GM18511 (cell line): Measurements from ENCODE around the gene HIBCH.
A peak's percentile ranks its signal among the peaks of the same experiment; 100 is the strongest.
"Not testable (repeated sequence)": the region's sequence is repeated elsewhere in the genome, so short reads cannot be mapped to it uniquely, and the experiment has no call there.

ENCODE experiments used
- ATAC-seq: cut with Tn5 transposase; IDR thresholded peaks from one replicate; pipeline ENCODE4 v1.9.1; 2021; ENCODE audit warnings: mild to moderate bottlenecking, moderate library complexity; ENCODE audit not compliant: unreplicated experiment

The HIBCH gene

DNA sequence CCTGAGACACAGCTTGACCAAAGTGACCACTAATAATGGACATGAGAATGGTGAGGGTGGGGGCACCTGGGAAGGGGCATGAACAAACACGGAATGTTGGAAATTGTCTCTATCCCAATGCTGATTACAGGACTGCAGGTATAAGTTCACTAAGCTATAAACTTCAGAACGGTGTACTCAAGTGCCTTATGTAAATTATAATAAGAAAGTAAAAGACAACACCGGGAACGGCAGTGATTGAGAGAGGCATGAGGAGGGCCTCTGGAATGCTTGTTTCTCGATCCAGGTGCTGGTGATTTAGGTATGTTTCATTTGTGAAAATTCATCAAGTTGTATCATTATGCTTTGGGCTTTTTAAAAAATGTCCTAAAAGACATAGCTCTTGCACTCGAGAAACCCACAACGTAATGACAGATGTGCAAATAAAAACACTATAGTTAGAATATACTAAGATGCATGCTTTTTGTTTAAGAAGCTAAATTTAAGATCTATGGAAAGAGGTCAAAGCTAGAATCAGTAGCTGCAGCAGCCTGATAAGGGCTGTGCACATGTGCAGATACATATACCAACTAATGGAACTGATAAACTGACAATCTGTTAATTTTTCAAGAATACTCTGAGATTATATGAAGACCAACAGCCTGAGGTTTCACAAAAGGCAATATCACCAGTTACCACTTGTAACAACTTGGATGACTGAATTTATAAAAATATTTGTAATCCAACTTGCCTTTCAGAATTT is 7.6 kb downstream of the HIBCH start:
- ATAC-seq, result no peak

DNA sequence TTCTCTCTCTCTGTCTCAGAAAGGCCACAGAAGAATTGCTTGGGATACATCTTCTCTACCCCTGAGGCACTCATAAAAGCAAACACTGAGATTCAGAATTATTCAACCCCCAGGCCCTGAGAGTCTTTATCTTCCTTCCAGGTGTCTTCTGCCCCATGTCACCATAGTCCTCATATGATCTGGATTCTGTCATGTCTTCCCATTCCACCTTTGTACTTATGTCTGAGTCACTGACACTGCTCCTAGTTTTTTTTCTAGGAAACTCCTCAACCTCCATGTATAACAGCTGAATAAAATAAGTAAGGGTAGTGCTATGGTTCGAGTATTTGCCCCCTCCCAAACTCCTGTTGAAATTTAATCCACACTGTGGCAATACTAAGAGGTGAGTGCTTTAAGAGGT is 11.6 kb downstream of the HIBCH start:
- ATAC-seq, result no peak

DNA sequence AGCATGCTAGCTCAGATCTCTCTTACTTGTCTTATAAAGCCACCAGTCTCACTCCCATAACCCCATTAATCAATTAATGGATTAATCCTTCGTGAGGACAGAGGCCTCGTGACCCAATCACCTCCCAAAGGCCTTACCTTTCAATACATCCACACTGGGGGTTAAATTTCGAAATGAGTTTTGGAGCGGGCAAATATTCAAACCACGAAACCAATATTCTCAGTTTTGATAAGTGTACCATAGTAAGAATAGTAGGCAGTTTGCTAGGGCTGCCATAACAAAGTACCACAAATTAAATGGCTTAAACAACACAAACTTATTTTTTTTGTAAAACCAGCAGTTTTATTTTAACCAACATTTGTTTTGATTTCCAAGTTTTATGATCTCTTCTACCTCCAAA is 15.2 kb downstream of the HIBCH start:
- ATAC-seq, result no peak

DNA sequence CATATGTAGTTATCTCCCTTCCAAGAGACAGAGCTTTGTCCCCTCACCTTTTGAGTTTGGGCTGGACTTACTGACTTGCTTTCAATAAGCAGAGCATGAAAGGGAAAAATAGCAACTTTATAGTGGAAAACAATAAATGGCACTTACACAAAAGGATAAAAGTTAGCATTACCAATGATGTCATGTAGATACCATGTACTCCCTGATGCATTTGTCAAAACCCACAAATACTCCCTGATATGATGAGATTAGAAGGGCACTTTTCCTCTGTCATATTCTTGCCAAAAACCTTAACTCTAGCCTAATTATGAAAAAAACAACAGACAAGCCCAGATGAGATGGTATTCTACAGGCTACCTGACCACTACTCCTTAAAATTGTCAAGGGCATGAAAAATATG is 16.0 kb downstream of the HIBCH start:
- no peak for ATAC-seq

DNA sequence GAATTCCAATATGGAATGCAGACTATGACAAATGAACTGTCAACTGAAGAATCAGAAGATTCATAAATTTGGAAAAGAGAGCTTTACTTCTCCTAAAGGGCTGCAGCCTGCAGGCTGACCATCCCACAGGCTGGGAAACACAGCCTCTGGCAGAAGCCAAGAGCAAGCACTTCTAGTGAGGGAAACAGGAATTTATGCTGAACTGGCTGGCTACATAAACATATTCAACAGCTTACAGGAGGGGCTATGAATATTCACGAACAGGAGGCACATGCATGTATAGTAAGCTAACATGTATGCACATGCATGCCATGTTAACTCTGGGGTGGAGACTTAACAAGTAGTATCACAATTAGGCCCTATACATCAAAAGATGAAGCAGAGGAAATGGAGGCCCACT is 17.6 kb downstream of the HIBCH start:
- no peak for ATAC-seq

DNA sequence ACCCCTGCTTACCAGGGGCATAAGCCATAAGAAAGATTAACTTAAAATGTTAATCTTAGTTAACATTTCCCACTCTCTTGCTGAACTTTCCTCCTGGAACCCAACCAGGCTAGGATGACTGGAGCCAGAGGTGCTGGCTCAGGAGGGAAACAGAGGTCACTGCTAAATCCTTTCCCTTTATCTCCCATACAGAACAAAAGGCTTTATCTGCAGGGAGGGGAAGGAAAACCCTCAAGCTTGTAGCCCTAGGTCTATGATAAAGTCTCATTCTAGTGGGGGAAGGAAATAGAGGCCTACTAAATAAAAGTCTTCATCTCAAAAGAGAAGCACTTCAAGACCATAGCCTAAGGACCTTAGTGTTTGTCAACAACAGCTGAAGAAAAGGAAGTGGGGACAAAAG is 18.6 kb downstream of the HIBCH start:
- no peak for ATAC-seq

DNA sequence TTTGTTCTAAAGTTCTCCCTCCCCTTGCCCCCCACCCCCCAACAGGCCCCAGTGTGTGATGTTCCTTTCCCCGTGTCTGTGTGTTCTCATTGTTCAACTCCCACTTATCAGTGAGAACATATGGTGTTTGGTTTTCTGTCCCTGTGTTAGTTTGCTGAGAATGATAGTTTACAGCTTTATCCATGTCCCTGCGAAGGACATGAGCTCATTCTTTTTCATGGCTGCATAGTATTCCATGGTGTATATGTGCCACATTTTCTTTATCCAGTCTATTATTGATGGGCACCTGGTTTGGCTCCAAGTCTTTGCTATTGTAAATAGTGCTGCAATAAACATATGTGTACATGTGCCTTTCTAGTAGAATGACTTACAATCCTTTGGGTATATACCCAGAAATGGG is 21.7 kb downstream of the HIBCH start:
- not testable (repeated sequence) for ATAC-seq

DNA sequence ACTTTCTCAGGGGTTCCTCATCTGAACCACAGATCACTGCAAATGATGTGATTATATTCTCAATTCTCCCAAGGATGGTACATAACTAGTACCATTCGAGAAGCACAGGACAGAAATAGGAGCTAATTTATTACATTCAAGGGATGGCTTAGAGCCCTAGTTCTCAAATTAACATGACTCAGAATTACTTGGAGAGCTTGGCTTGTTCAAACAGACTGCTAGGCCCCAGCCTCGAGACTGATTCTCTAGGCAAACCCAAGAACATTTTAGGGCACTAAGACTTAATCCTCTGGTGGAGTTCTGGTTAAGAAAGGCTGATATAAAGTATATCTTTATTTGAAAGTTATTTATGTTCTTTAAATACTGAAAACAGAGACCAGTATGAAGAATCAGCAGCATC is 35.8 kb downstream of the HIBCH start:
- ATAC-seq, result no peak

DNA sequence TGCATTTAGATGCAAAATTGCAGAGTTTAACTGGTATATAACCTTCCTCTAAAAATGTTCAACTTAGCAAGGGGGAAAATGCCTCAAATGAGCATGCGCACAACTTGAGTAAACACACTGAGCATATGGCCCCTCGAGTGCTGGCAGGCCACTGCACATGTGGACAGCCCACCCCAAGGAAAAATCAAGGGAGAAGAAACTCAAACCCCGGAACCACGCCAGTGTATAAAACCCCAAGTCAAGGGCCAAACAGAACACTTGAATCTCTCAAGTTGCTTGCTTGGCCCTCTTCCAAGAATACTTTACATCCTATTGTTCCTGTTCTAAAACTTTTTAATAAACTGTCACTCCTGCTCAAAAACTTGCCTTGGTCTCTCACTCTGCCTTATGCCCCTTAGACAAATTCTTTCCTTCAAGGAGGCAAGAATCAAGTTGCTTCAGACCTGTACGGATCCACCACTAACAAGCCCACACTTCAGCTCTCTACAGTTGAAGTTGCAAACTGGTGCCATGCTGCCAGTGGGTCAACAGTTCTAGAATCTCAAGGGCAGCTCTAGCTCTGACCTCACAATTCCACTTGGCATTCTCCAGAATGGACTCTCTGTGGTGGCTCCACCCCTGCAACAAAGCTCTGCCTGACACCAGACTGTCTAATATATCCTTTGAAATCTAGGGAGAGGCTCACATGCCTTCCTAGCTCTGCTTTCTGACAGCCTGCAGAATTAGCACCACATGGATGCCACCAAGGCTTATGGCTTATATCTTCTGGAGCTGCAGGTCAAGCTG is 38.9 kb downstream of the HIBCH start:
- no peak for ATAC-seq

DNA sequence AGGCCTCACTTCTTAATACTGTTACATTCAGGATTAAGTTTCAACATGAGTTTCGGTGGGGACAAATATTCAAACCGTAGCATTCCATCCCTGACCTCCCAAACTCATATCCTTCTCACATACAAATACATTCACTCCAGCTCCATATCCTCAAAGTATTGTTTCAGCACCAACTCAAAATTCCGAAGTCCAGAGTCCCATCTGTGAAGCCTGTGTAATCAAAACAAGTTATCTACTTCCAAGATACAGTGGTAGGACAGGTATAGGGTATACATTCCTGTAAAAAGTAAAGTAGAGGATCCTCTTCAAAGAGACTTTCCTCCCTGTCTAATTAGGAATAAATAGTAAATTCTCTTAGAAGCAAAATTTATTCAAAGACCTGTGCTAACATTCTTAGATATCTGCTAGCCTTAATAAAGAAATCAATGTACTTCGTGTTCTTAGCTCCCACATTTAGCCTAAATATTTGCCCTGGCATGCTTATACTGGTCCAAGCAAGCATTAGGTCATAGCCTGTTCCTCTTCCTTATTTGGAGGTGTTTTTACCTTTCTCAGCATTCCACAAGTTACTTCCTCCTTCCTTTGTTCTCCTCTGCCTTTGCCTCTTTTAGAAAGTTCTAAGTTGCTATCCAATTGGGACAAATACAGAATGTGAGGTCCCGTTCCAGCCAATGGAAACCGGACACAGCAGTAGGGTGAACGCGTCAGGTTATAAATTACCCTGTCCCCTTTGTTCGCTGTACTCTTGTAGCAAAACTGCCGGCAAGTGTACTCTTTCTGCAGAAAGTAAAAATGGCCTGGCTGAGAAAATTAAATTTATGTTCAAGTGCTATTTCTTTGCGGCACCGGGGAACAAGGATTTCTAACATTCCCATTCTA is 40.1 kb downstream of the HIBCH start:
- not testable (repeated sequence) for ATAC-seq

DNA sequence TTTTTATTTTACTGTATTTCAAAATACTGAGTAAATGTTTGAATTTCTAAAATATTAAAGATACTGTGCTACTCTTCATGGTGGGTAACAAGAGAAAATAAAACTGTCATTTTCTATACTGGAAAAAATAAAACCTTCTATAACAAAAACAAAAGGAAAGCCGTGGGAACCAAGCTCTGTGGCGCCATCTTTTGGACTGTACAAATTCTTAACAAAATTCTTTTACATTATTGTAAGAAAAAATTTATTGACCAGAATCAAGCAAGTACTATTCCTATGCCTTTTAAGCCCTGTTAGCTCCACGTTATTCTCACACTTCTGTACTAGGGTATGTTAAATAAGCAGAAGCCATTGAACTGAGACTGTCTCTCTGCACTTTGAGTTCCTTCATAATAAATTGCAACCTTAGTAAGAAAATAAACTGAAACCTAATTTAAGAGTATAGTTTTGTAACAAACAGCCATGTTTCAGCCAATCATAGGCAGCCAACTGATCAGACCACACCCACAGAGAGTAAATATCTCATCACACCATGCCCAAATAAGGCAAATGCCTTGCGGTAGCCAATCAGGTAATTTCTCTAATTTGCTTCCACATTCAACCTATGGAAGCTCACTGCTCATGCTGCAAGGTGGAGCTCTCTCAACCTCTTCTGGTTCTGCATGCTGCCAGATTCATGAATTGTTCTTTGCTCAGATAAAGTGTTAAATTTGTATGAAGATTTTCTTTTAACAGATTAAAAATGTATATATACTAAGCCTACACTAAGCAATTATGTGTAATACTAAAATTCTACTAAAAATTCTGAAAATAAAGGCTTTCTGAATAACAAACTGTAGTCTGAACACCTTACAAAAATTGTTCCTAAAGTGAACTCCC is 42.2 kb downstream of the HIBCH start:
- ATAC-seq, result no peak

DNA sequence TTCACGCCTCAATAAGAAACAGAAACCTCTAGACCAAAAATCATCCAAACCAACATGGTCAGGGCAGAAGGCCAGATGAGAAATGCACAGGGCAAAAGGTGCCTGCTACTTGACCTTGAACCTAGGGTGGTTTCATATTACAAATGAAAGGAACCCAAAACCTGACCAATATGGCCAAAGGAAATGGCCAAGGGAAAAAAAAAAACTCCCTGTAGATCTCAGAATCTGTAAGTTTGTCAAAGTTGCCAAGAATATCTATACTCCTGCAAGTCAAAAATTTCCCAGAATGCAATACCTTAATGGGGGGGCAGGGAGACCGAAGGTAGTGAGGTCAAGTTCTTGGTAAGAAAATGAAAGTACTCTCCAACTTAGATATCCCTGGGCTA is 47.2 kb downstream of the HIBCH start:
- ATAC-seq, result peak; percentile 70

DNA sequence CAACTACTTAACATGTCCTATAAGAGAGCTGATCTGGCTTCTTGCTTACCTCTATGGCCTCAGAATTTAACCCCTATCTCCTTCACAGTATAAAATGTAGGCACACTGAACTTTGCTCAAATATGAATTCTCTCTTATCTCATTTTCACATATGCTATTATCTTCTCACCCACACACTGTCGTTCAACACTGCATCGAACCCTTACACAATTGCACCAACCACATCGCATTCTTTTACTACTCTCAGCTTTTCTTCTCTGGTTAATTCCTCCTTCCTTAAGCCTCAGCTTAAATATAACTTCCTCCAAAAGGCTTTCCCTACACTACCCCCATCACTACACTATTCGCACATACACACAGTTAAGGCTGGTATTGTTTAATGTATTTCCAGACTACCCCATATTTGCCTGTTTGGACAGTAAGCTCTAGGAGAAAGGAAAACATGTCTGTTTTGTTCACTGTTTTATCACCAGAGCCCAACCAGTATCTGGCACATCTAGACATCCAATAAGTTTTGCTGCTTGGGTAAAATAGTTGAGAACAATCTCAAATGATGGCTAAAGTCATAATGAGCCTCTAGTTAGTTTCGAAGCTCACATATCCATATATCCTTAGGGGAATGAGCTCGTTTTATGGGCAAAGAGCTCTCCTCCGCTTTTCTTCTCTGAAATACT is 47.7 kb downstream of the HIBCH start:
- ATAC-seq, result no peak

DNA sequence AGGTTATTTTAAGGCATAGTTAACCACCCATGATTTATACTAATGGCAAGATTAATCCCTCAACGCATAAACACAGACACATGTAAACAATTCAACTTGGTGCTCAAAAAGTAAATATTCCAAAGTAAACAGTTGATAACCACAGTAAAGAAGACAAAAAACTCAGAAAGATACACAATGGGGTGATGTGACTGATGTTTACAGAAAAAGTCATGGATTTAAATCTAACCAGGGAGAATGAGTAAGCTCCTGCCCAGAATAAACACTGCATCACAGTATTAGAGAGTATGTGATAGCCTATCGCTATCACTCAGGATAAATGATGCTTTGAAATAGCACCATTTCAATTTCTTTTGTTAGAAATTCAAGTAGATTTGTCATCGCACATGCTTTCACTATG is 49.3 kb downstream of the HIBCH start:
- ATAC-seq, result no peak

DNA sequence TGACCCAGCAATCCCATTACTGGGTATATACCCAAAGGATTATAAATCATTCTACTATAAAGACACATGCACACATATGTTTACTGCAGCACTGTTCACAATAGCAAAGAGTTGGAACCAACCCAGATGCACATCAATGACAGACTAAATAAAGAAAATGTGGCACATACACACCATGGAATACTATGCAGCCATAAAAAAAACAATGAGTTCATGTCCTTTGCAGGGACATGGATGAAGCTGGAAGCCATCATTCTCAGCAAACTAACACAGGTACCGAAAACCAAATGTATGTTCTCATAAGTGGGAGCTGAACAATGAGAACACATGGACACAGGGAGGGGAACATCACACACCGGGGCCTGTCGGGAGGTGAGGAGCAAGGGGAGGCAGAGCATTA is 49.9 kb downstream of the HIBCH start:
- not testable (repeated sequence) for ATAC-seq

DNA sequence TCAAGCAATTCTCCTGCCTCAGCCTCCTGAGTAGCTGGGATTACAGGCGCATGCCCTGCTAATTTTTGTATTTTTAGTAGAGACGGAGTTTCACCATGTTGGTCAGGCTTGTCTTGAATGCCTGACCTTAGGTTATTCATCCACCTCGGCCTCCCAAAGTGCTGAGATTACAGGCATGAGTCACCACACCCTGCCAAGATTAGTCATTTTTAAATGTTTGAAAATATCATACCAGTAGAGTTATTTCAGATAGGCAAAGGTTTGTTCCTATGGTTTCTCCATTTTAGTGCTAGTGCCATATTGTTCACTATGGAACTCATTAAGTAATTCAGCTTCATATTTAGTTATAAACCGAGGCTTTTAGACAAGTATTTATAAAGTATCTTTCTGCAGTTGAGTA is 52.3 kb downstream of the HIBCH start:
- no peak for ATAC-seq

DNA sequence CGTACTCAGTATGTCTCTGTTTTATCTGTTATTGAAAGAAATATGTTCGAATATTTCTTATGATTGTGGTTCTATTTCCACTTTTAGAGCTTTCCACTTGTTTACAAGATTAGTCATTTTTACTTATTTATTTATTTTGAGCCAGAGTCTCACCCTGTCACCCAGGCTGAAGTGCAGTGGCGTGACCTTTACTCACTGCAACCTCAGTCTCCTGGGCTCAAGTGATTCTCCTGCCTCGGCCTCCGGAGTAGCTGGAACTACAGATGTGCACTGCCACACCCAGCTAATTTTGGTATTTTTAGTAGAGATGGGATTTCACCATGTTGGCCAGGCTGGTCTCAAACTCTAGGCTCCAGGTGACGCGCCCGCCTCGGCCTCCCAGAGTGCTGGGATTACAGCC is 53.3 kb downstream of the HIBCH start:
- no peak for ATAC-seq

DNA sequence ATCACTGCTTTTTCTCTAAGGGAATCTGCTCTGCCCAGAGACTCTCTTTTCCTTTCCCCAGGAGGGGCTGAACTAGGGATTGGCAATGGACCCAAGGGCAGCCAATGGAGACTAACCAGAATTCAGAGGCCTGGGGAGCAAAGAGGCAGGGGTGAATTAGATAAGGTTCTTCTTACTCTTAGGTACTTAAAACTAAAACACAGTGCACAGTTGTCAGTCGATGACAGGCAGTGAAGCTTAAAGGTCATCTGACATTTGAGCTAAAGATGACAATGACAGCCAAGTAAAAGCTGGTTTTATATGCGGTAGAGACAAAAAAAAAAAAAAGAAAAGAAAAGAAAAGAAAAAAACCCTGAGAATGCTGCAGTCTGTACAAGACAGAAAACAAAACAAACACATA is 57.8 kb downstream of the HIBCH start:
- ATAC-seq, result no peak

DNA sequence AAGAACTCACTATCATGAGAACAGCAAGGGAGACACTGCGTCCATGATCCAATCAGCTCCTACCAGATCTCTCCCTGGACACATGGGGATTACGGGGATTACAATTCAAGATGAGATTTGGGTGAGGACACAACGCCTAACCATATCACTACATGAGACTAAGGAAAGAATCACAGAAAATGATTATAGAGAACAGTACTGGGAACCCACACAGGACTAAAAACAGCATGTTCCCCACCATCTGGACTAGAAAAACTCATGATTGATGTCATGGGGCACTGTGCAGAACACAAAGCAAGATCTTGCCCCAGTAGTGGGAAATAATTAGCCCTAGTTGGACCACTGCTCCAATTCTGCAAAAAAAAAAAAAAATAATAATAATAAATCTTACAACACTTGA is 63.5 kb downstream of the HIBCH start:
- ATAC-seq, result no peak

DNA sequence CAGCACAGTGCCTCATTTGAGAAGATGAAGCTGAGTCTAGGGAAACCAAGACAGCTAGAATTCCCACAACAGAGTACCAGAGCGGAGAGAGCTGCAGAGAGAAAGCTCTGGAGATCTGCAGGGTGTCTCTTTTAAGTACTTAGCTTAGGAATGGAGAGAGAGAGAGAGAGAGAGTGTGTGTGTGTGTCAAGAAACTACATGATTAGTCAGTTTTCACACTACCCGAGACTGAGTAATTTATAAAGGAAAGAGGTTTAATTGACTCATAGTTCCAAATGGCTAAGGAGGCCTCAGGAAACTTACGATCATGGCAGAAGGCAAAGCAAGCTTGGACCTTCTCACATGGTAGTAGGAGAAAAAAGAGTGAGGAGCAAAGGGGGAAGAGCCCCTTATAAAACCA is 64.0 kb downstream of the HIBCH start:
- ATAC-seq, result no peak
